K562 (cell line): ENCODE data around the gene STIL. TPM values are rescaled to one million over a fixed set of nuclear protein-coding genes. Genes with fewer than 3 reads are reported as not detected.
A peak's percentile ranks its signal among the peaks of the same experiment; 100 is the strongest.

ENCODE experiments used
- ASH1L ChIP-seq: fragments of 450-650 bp; IDR thresholded peaks from 2 replicates; pipeline ENCODE4 v1.6.1; 2018; ENCODE audit warnings: borderline replicate concordance, mild to moderate bottlenecking, low read depth; ENCODE audit not compliant: partially characterized antibody
- ID3 ChIP-seq, 2 experiments: fragments of 250-450 bp in 1 of 2; fragments of 450-650 bp in 1 of 2; sonication (Bioruptor Pico) in 1 of 2; IDR thresholded peaks; 2 replicates each; pipeline versions ENCODE4 v1.6.1 to v1.8.0; 2016 to 2021; ENCODE audit warnings: mild to moderate bottlenecking in 2 of 2, moderate library complexity in 2 of 2, missing compliant biosample characterization in 1 of 2, missing genetic modification characterization in 1 of 2
- JUNB ChIP-seq: fragments of 450-650 bp; formaldehyde crosslinking; conservative IDR thresholded peaks from 2 replicates; pipeline ENCODE4 v1.4.0; 2020; ENCODE audit warnings: mild to moderate bottlenecking
- MTF1 ChIP-seq: fragments of 250-450 bp; sonication (Bioruptor Pico); IDR thresholded peaks from 2 replicates; pipeline ENCODE4 v1.9.0; 2021; ENCODE audit warnings: moderate library complexity, mild to moderate bottlenecking, inconsistent platforms, borderline replicate concordance
- PRPF4 ChIP-seq: fragments of 200-400 bp; formaldehyde crosslinking; IDR thresholded peaks from one replicate; pipeline ENCODE4 v1.6.1; 2017; ENCODE audit warnings: low read length, low read depth, mild to moderate bottlenecking; ENCODE audit not compliant: insufficient read depth, poor library complexity, severe bottlenecking
- SLC30A9 ChIP-seq: fragments of 250-450 bp; sonication (Bioruptor Pico); IDR thresholded peaks from 2 replicates; pipeline ENCODE4 v1.8.0; 2022; ENCODE audit warnings: mild to moderate bottlenecking, moderate library complexity
- SMARCE1 ChIP-seq: fragments of 450-650 bp; IDR thresholded peaks from 2 replicates; pipeline ENCODE4 v1.7.1; 2016; ENCODE audit warnings: mild to moderate bottlenecking
- SPI1 ChIP-seq: IDR thresholded peaks from 2 replicates; pipeline ENCODE4 v1.6.1; 2011; ENCODE audit warnings: low read depth, low read length, control low read depth, borderline replicate concordance
- SUPT5H ChIP-seq: fragments of 450-650 bp; IDR thresholded peaks from 2 replicates; pipeline ENCODE4 v1.6.1; 2016
- TCF3 ChIP-seq: sonication (generic); formaldehyde crosslinking; IDR thresholded peaks from 2 replicates; pipeline ENCODE4 v1.4.0; 2020; ENCODE audit warnings: mild to moderate bottlenecking, missing genetic modification reagents
- YBX1 ChIP-seq: fragments of 450-650 bp; IDR thresholded peaks from 2 replicates; pipeline ENCODE4 v1.7.1; 2016; ENCODE audit warnings: mild to moderate bottlenecking
- ZBTB2 ChIP-seq: fragments of 450-650 bp; IDR thresholded peaks from 2 replicates; pipeline ENCODE4 v1.6.1; 2016; ENCODE audit warnings: antibody characterized with exemption
- ZBTB7A ChIP-seq: IDR thresholded peaks from 2 replicates; pipeline ENCODE4 v1.6.1; 2011; ENCODE audit warnings: low read depth, mild to moderate bottlenecking, low read length, moderate library complexity, borderline replicate concordance; ENCODE audit not compliant: control insufficient read depth
- ZC3H8 ChIP-seq: fragments of 450-650 bp; IDR thresholded peaks from 2 replicates; pipeline ENCODE4 v1.6.1; 2017
- ZNF584 ChIP-seq: fragments of 200-800 bp; sonication (Bioruptor generic); IDR thresholded peaks from 2 replicates; pipeline ENCODE4 v1.6.1; 2016; ENCODE audit warnings: low read depth, mild to moderate bottlenecking, missing genetic modification characterization, missing compliant biosample characterization
- polyA plus RNA-seq, 8 experiments: library from polyadenylated mRNA; depleted of rRNA in 4 of 8; stranded (reverse) in 5 of 8; unstranded in 3 of 8; fragments of >200 nt; fragmentation: Nextera tagmentation in 2 of 8; fragmentation: Illumina TruSeq in 1 of 8; extraction: Ambion mirVana in 2 of 8; extraction: Trizol in 1 of 8; gene quantifications; 2 replicates each; pipeline versions ENCODE4 v1.2.1 to v1.2.3, GENCODE V29; 2011 to 2014; ENCODE audit warnings: inconsistent platforms in 1 of 8, missing spikeins in 1 of 8
- total RNA-seq, 7 experiments: library from RNA; depleted of rRNA in 6 of 7; stranded (reverse); fragments of >200 nt in 6 of 7; fragmentation: Illumina TruSeq in 2 of 7; extraction: Trizol in 2 of 7; gene quantifications; 2 replicates each; pipeline versions ENCODE4 v1.2.1 to v1.2.3, GENCODE V29; 2011 to 2021; ENCODE audit warnings: low replicate concordance in 1 of 7
- TF ChIP-seq, protein P1 (sequence below), 2 experiments: fragments of 450-650 bp in 1 of 2; sonication (generic) in 1 of 2; formaldehyde crosslinking in 1 of 2; IDR thresholded peaks; 2 replicates each; pipeline versions ENCODE4 v1.7.1 to v1.9.0; 2016 to 2022; ENCODE audit warnings: inconsistent platforms in 1 of 2, mild to moderate bottlenecking in 1 of 2, missing genetic modification reagents in 1 of 2

STIL gene
- total and polyA plus RNA-seq, 9 of the 15 experiments (the other 6 are each of a cell fraction or from before 2014, with no cell fraction given), result 10.5 to 77.4 (median 39.6) TPM

- TF ChIP-seq, protein P1, sequence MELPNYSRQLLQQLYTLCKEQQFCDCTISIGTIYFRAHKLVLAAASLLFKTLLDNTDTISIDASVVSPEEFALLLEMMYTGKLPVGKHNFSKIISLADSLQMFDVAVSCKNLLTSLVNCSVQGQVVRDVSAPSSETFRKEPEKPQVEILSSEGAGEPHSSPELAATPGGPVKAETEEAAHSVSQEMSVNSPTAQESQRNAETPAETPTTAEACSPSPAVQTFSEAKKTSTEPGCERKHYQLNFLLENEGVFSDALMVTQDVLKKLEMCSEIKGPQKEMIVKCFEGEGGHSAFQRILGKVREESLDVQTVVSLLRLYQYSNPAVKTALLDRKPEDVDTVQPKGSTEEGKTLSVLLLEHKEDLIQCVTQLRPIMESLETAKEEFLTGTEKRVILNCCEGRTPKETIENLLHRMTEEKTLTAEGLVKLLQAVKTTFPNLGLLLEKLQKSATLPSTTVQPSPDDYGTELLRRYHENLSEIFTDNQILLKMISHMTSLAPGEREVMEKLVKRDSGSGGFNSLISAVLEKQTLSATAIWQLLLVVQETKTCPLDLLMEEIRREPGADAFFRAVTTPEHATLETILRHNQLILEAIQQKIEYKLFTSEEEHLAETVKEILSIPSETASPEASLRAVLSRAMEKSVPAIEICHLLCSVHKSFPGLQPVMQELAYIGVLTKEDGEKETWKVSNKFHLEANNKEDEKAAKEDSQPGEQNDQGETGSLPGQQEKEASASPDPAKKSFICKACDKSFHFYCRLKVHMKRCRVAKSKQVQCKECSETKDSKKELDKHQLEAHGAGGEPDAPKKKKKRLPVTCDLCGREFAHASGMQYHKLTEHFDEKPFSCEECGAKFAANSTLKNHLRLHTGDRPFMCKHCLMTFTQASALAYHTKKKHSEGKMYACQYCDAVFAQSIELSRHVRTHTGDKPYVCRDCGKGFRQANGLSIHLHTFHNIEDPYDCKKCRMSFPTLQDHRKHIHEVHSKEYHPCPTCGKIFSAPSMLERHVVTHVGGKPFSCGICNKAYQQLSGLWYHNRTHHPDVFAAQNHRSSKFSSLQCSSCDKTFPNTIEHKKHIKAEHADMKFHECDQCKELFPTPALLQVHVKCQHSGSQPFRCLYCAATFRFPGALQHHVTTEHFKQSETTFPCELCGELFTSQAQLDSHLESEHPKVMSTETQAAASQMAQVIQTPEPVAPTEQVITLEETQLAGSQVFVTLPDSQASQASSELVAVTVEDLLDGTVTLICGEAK (IDR thresholded peaks at IDR 0.05), result peak; percentile 65; the same call in 1 of the 2 replicates
- TF ChIP-seq, protein P1 (CRISPR knock-in tag; IDR thresholded peaks at IDR 0.05), result no peak
- TF ChIP-seq ZC3H8 (0 out of 2 replicates have a peak, but pooled peaks have one; percentile 73), SMARCE1 (peak; percentile 46; the same call in 1 of the 2 replicates), TCF3 (CRISPR knock-in tag) (no peak), SPI1 (peak; percentile 85), MTF1 (CRISPR knock-in tag) (no peak), JUNB (CRISPR knock-in tag) (no peak), ZNF584 (CRISPR knock-in tag) (no peak), YBX1 (no peak), SLC30A9 (CRISPR knock-in tag) (no peak), ZBTB7A (no peak), ZBTB2 (no peak), PRPF4 (no peak), ID3 (CRISPR knock-in tag; IDR thresholded peaks at IDR 0.05) (no peak), ID3 (tag; IDR thresholded peaks at IDR 0.05) (no peak), SUPT5H (peak; percentile 55; the same call in 1 of the 2 replicates), ASH1L (peak; percentile 32)
Observed at GRCh38 chr1:47334765-47335435, 21.0 kb upstream of the STIL start (continued).
